HS-27A (cell line): ENCODE measurements around the gene TXLNA.
"Not testable (repeated sequence)": the region's sequence is repeated elsewhere in the genome, so short reads cannot be mapped to it uniquely, and the experiment has no call there.

Source experiments
- DNase-seq: peaks from one replicate; pipeline ENCODE4 v3.0.0-alpha.2; 2012; ENCODE audit warnings: low read depth, missing footprints

TXLNA gene

GRCh38 chr1:32179443-32180185 is at the start of gene TXLNA:
TSS of gene TXLNA (plus strand) at chr1:32179675. CDS start at chr1:32180346, 671 bp downstream.
- peak; percentile 88 for DNase-seq

GRCh38 chr1:32133950-32134280 is 45.6 kb upstream of the TXLNA start:
- DNase-seq, result not testable (repeated sequence)

- DNase-seq, result no peak
These were observed 42.4 kb upstream of the TXLNA start for GRCh38 chr1:32137111-32137510.

- DNase-seq, result no peak
These were observed 40.5 kb upstream of the TXLNA start for GRCh38 chr1:32138965-32139364.

- no peak for DNase-seq
These were observed 36.8 kb upstream of the TXLNA start for GRCh38 chr1:32142446-32143301.

GRCh38 chr1:32143302-32143695 is 36.2 kb upstream of the TXLNA start:
- DNase-seq, result not testable (repeated sequence)

GRCh38 chr1:32144033-32144432 is 35.4 kb upstream of the TXLNA start:
- DNase-seq, result no peak

GRCh38 chr1:32147799-32148198 is 31.7 kb upstream of the TXLNA start:
- not testable (repeated sequence) for DNase-seq

GRCh38 chr1:32150847-32151246 is 28.6 kb upstream of the TXLNA start:
- DNase-seq, result no peak

GRCh38 chr1:32151319-32151787 is 28.1 kb upstream of the TXLNA start:
- no peak for DNase-seq

- DNase-seq, result no peak
These were observed 20.3 kb upstream of the TXLNA start for GRCh38 chr1:32159189-32159588.

- DNase-seq, result no peak
These were observed 16.1 kb upstream of the TXLNA start for GRCh38 chr1:32163405-32163804.

- DNase-seq, result not testable (repeated sequence)
These were observed 13.8 kb upstream of the TXLNA start for GRCh38 chr1:32165633-32166032.

- DNase-seq, result no peak
These were observed 8.5 kb upstream of the TXLNA start for GRCh38 chr1:32170991-32171390.

GRCh38 chr1:32172621-32173245 is 6.7 kb upstream of the TXLNA start:
- DNase-seq, result no peak

- no peak for DNase-seq
These were observed 889 bp upstream of the TXLNA start for GRCh38 chr1:32178380-32179192.

GRCh38 chr1:32179193-32179442 is 357 bp upstream of the TXLNA start:
- no peak for DNase-seq

- no peak for DNase-seq
These were observed 948 bp downstream of the TXLNA start for GRCh38 chr1:32180186-32181060.

- no peak for DNase-seq
These were observed 1.6 kb downstream of the TXLNA start for GRCh38 chr1:32181065-32181464.

- no peak for DNase-seq
These were observed 2.1 kb downstream of the TXLNA start for GRCh38 chr1:32181563-32181962.

GRCh38 chr1:32182060-32182459 is 2.6 kb downstream of the TXLNA start:
- no peak for DNase-seq
